Measurements from ENCODE around the gene ECI1.
"Not testable (repeated sequence)": the region's sequence is repeated elsewhere in the genome, so short reads cannot be mapped to it uniquely, and the experiment has no call there.

The ECI1 gene

GRCh38 chr16:2246301-2246885 is 5.0 kb downstream of the ECI1 start:
- no peak for DNase-seq (ENCODE audit: low read depth in 2 of 2)
- no peak overlapping the region for H3K4me3 ChIP-seq (replicated peaks in 1 of 2; ENCODE audit: low read depth in 2 of 2, low read length in 2 of 2)
- no peak for TF ChIP-seq CTCF (IDR thresholded peaks at IDR 0.05; ENCODE audit: low read depth, low read length)

- no peak for TF ChIP-seq CTCF (IDR thresholded peaks at IDR 0.05; ENCODE audit: low read depth, low read length)
- H3K4me3 ChIP-seq (replicated peaks in 1 of 2; ENCODE audit: low read depth in 2 of 2, low read length in 2 of 2) = no peak overlapping the region
- DNase-seq (ENCODE audit: low read depth in 2 of 2) = no peak
Measured at GRCh38 chr16:2244926-2245795, 6.2 kb downstream of the ECI1 start.

- DNase-seq (ENCODE audit: low read depth in 2 of 2) = no peak
- no peak for TF ChIP-seq CTCF (IDR thresholded peaks at IDR 0.05; ENCODE audit: low read depth, low read length)
- no peak overlapping the region for H3K4me3 ChIP-seq (replicated peaks in 1 of 2; ENCODE audit: low read depth in 2 of 2, low read length in 2 of 2)
Measured at GRCh38 chr16:2244301-2244700, 7.1 kb downstream of the ECI1 start.

GRCh38 chr16:2243781-2244180 is 7.6 kb downstream of the ECI1 start:
- TF ChIP-seq CTCF (IDR thresholded peaks at IDR 0.05; ENCODE audit: low read depth, low read length) = no peak
- no peak for DNase-seq (ENCODE audit: low read depth in 2 of 2)
- H3K4me3 ChIP-seq (replicated peaks in 1 of 2; ENCODE audit: low read depth in 2 of 2, low read length in 2 of 2) = no peak overlapping the region

GRCh38 chr16:2243031-2243528 is 8.3 kb downstream of the ECI1 start:
- H3K4me3 ChIP-seq (replicated peaks in 1 of 2; ENCODE audit: low read depth in 2 of 2, low read length in 2 of 2) = no peak overlapping the region
- no peak for DNase-seq (ENCODE audit: low read depth in 2 of 2)
- TF ChIP-seq CTCF (IDR thresholded peaks at IDR 0.05; ENCODE audit: low read depth, low read length) = no peak

GRCh38 chr16:2242598-2242997 is 8.8 kb downstream of the ECI1 start:
- no peak for DNase-seq (ENCODE audit: low read depth in 2 of 2)
- no peak overlapping the region for H3K4me3 ChIP-seq (replicated peaks in 1 of 2; ENCODE audit: low read depth in 2 of 2, low read length in 2 of 2)
- no peak for TF ChIP-seq CTCF (IDR thresholded peaks at IDR 0.05; ENCODE audit: low read depth, low read length)

- not testable (repeated sequence) for DNase-seq (ENCODE audit: low read depth in 2 of 2)
Measured at GRCh38 chr16:2240331-2240730, 11.1 kb downstream of the ECI1 start.

More at GRCh38 chr16:2240331-2240730, 11.1 kb downstream of the ECI1 start:
- not testable (repeated sequence) for H3K4me3 ChIP-seq (replicated peaks in 1 of 2; ENCODE audit: low read depth in 2 of 2, low read length in 2 of 2)
